ENCODE results near the gene ZNF423.

The ZNF423 gene

GRCh38 chr16:49594685-49595498 lies 261.0 kb downstream of the ZNF423 start:
- no peak for DNase-seq

- DNase-seq: no peak
Measured at GRCh38 chr16:49594153-49594552, 261.8 kb downstream of the ZNF423 start.

- no peak for DNase-seq
Measured at GRCh38 chr16:49593424-49594040, 262.4 kb downstream of the ZNF423 start.

GRCh38 chr16:49592546-49593423 lies 263.1 kb downstream of the ZNF423 start:
- DNase-seq: peak in 1 of 2 donors; percentile 18

- no peak for DNase-seq
Measured at GRCh38 chr16:49590166-49590871, 265.6 kb downstream of the ZNF423 start.

GRCh38 chr16:49589544-49590031 lies 266.3 kb downstream of the ZNF423 start:
- peak in 1 of 2 donors; percentile 48 for DNase-seq

GRCh38 chr16:49588729-49589384 lies 267.1 kb downstream of the ZNF423 start:
- no peak for DNase-seq

GRCh38 chr16:49588026-49588425 lies 267.9 kb downstream of the ZNF423 start:
- DNase-seq: no peak

- DNase-seq: no peak
Measured at GRCh38 chr16:49587511-49587910, 268.4 kb downstream of the ZNF423 start.

GRCh38 chr16:49586466-49587450 lies 269.2 kb downstream of the ZNF423 start:
- no peak for DNase-seq

- no peak for DNase-seq
Measured at GRCh38 chr16:49585143-49585832, 270.6 kb downstream of the ZNF423 start.

- no peak for DNase-seq
Measured at GRCh38 chr16:49583911-49584310, 272.0 kb downstream of the ZNF423 start.

- no peak for DNase-seq
Measured at GRCh38 chr16:49581630-49582298, 274.1 kb downstream of the ZNF423 start.

- no peak for DNase-seq
Measured at GRCh38 chr16:49580751-49581303, 275.1 kb downstream of the ZNF423 start.

- DNase-seq: no peak
Measured at GRCh38 chr16:49578435-49579024, 277.4 kb downstream of the ZNF423 start.

GRCh38 chr16:49578018-49578417 lies 277.9 kb downstream of the ZNF423 start:
- no peak for DNase-seq

GRCh38 chr16:49576941-49577340 lies 279.0 kb downstream of the ZNF423 start:
- no peak for DNase-seq

- DNase-seq: no peak
Measured at GRCh38 chr16:49576173-49576494, 279.8 kb downstream of the ZNF423 start.

All from inflammatory macrophage (primary cell).